Hepatocyte (in vitro differentiated cells): ENCODE data around the gene C22orf23.

Experiments
- CTCF ChIP-seq: fragments of 200-600 bp; sonication (generic); IDR thresholded peaks from 2 replicates; pipeline ENCODE4 v1.5.1; 2016; ENCODE audit warnings: antibody characterized with exemption, mild to moderate bottlenecking; ENCODE audit not compliant: poor library complexity
- EZH2 ChIP-seq: fragments of 200-600 bp; sonication (generic); IDR thresholded peaks from 2 replicates; pipeline ENCODE4 v1.6.1; 2016; ENCODE audit warnings: antibody characterized with exemption, mild to moderate bottlenecking, borderline replicate concordance
- EZH2phosphoT487 ChIP-seq: fragments of 200-600 bp; sonication (generic); IDR thresholded peaks from one replicate; pipeline ENCODE4 v1.6.1; 2018; ENCODE audit warnings: antibody characterized with exemption, mild to moderate bottlenecking, low read depth, moderate library complexity; ENCODE audit not compliant: unreplicated experiment, severe bottlenecking

DNA sequence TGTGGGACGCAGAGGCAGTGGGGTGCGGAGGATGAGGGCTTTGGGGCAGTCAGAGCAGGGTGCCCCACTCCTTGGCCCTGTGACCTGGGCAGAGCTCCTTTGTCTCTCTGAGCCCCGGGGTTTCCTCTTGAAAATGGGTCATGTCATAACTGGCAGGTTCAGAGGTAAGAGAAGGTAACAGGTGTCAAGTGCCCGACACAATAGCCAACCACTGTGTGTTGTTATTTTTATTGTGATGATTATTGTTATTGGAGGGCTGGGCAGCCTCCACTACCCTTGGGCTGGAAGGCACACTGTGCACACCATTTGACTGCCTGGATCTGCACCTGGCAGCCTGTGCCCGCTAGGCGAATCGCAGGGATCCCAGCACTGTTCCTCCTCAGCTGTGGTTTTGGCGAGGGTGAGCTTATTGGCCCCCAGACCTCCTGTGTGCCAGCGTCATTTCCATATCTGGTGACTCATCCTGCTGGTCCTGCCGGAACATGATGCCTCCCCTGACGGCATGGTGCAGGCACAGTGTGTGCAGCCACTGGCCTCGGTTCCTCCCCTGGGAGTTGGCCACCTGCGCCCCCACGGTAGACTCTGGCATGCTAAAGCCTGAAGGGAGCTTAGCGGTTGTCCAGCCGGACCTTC lies 46.4 kb upstream of the C22orf23 start:
- TF ChIP-seq CTCF (no peak), EZH2 (no peak), EZH2phosphoT487 (no peak)
